Myocyte (in vitro differentiated cells): ENCODE results near the gene GJB1. TPM values are rescaled to one million over a fixed set of nuclear protein-coding genes. Genes with fewer than 3 reads are reported as not detected.
"Not testable (repeated sequence)": the region's sequence is repeated elsewhere in the genome, so short reads cannot be mapped to it uniquely, and the experiment has no call there.

Experiments
- DNase-seq: peaks from one replicate; pipeline ENCODE4 v3.0.0-alpha.2; 2012; ENCODE audit warnings: low read depth
- total RNA-seq: library from RNA; depleted of rRNA; stranded (reverse); fragments of >200 nt; gene quantifications from 2 replicates; pipeline ENCODE4 v1.2.3, GENCODE V29; 2014

The GJB1 gene
- total RNA-seq, 1 donor from 2014 or later: not detected

GRCh38 chrX:71254092-71254963 lies 31.3 kb downstream of the GJB1 start, which contains the start of gene ZMYM3:
Gene ZMYM3, minus strand, starts transcription at chrX:71254140. Its CDS starts 885 bp downstream, at chrX:71253255.
- DNase-seq: peak; percentile 89

- no peak for DNase-seq
Observed at GRCh38 chrX:71256051-71256450, 33.0 kb downstream of the GJB1 start.

GRCh38 chrX:71256856-71257255 lies 33.8 kb downstream of the GJB1 start:
- no peak for DNase-seq

- DNase-seq: not testable (repeated sequence)
Observed at GRCh38 chrX:71268624-71269023, 45.6 kb downstream of the GJB1 start.

- DNase-seq: no peak
Observed at GRCh38 chrX:71269801-71270395, 46.9 kb downstream of the GJB1 start.

- DNase-seq: not testable (repeated sequence)
Observed at GRCh38 chrX:71272313-71272712, 49.3 kb downstream of the GJB1 start.

Other genes starting within 250 kb of the GJB1 start
- gene SNX12, start 154.9 kb upstream of the GJB1 start, total RNA-seq: 63.5 and 80.9 TPM in 2 replicates
- gene FOXO4, start 127.4 kb upstream of the GJB1 start, total RNA-seq: 18.1 and 20.7 TPM in 2 replicates
- 4.6 TPM in 1 of 2 replicates, not detected in the other for gene CXorf65, start 116.5 kb upstream of the GJB1 start, total RNA-seq
- 3.4 and 12.2 TPM in 2 replicates for gene IL2RG, start 111.6 kb upstream of the GJB1 start, total RNA-seq
- 15.6 and 21.3 TPM in 2 replicates for gene MED12, start 104.6 kb upstream of the GJB1 start, total RNA-seq
- 0.16 and 0.24 TPM in 2 replicates for gene NLGN3, start 78.4 kb upstream of the GJB1 start, total RNA-seq
- 21.4 and 22.7 TPM in 2 replicates for gene ZMYM3, start 30.9 kb downstream of the GJB1 start, total RNA-seq
- 373 and 376 TPM in 2 replicates for gene NONO, start 60.4 kb downstream of the GJB1 start, total RNA-seq
- gene ITGB1BP2, start 78.5 kb downstream of the GJB1 start, total RNA-seq: 109 and 135 TPM in 2 replicates
- gene TAF1, start 143.1 kb downstream of the GJB1 start, total RNA-seq: 16.0 and 22.0 TPM in 2 replicates